SH-SY5Y (cell line): ENCODE measurements around the gene FKTN.

ENCODE experiments used
- GATA2 ChIP-seq: IDR thresholded peaks from 2 replicates; pipeline ENCODE4 v1.6.1; 2011; ENCODE audit warnings: mild to moderate bottlenecking, low read depth, low read length
- GATA3 ChIP-seq: IDR thresholded peaks from 2 replicates; pipeline ENCODE4 v1.6.1; 2011; ENCODE audit warnings: low read depth, mild to moderate bottlenecking, low read length, moderate library complexity

DNA sequence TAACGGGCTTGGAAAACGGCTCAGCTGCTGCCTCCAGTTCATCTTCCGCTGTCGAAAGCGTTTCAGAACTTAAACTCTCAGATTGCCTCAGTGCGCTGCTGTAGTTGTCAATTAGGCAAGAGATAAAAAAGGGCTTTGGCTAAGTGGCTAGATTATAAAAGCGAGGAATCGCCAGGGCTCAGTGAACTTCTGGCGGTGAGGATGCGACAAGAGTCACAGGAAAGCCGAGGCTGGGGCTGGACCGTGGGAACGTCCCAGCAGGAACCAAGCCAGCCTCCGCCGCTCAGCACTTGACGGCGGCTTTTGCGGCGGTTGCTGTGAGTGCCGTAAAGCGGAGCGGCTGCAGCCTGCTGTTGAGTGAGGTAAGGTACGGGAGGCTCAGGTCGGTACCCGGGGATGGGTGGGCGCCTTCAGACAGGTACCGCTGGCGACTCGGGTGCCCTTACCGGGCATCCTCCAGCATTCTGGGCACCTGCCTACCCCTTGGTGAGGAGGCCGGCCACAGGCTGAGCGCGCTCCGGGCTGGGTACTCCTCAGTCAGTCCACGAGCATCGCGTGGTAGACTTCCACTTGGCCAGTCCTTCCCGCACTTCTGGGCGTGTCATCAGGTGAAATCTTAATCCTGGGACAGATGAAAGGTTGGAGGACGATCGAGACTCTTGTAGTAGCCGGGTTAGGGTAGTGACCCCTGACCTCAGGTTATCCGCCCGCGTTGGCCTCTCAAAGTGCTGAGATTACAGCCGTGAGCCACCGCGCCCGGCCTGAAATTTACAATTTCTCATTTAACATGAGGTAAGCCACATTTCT, at the start of gene FKTN:
- no peak for TF ChIP-seq GATA3
- TF ChIP-seq GATA2, result no peak
